ENCODE data around the gene THSD4. TPM values are rescaled to one million over a fixed set of nuclear protein-coding genes. Genes with fewer than 3 reads are reported as not detected.
A peak's percentile ranks its signal among the peaks of the same experiment; 100 is the strongest.

THSD4 gene
- total and polyA plus RNA-seq, 2 of the 4 experiments (the other 2 are of a cell fraction): 25.5 to 31.1 TPM

GRCh38 chr15:71715914-71716313 is 600.6 kb downstream of the THSD4 start:
- Histone ChIP-seq H3K4me3 (ENCODE audit: insufficient read depth, low read depth, low read length) (no peak overlapping the region), H2BK5ac (ENCODE audit: low read depth, low read length, poor library complexity, severe bottlenecking) (no peak overlapping the region), H3K27me3 (ENCODE audit: control insufficient read depth, insufficient read depth, low read length) (no peaks in the 10 kb centered on the region), H4K5ac (ENCODE audit: low read depth, low read length) (peak overlapping the region; percentile 42; the same call in 1 of the 2 replicates), H2AK5ac (ENCODE audit: low read depth, low read length) (peak overlapping the region; percentile 27; the same call in 1 of the 2 replicates), H4K91ac (ENCODE audit: insufficient read depth, low read depth, low read length) (no peak overlapping the region), H3K18ac (ENCODE audit: low read depth, low read length) (peak overlapping the region; percentile 23; the same call in 1 of the 2 replicates), H2BK15ac (ENCODE audit: low read depth, low read length) (no peak overlapping the region), H4K20me1 (ENCODE audit: insufficient read depth, low read length) (0 out of 2 replicates have a peak, but pooled peaks cover 3% of the 10 kb centered on the region), H3K56ac (ENCODE audit: extremely low read depth, insufficient read depth, low read length) (no peak overlapping the region), H2AFZ (replicated peaks; ENCODE audit: low read length, poor library complexity) (no peak overlapping the region), H3K9ac (ENCODE audit: low read depth, low read length) (no peak overlapping the region), H3K27ac (ENCODE audit: insufficient read depth, low read length) (peak overlapping the region; percentile 44; the same call in 1 of the 2 replicates), H3K9me3 (ENCODE audit: control insufficient read depth, insufficient read depth, low read length) (no peaks in the 10 kb centered on the region), H2BK120ac (ENCODE audit: low read depth, low read length) (no peak overlapping the region), H3K4ac (ENCODE audit: low read depth, low read length) (peak overlapping the region; percentile 15; the same call in 1 of the 2 replicates), H3K36me3 (ENCODE audit: control insufficient read depth, insufficient read depth, low read length) (no peaks in the 10 kb centered on the region), H2AK9ac (replicated peaks; ENCODE audit: low read depth, low read length, poor library complexity) (no peak overlapping the region), H3K9me1 (ENCODE audit: insufficient read depth, low read length) (peaks cover 13% of the 10 kb centered on the region), H3K79me1 (ENCODE audit: low read depth in 1 of 2, low read length in 2 of 2) (peaks cover 3 to 4% of the 10 kb centered on the region in 2 experiments; a peak in 1 of 4 replicates), H2BK20ac (ENCODE audit: low read depth, low read length) (no peak overlapping the region), H4K8ac (ENCODE audit: low read depth in 2 of 2, low read length in 2 of 2) (no peak overlapping the region), H3K4me2 (ENCODE audit: low read depth, low read length) (no peak overlapping the region), H3K14ac (replicated peaks; ENCODE audit: low read depth, low read length) (no peak overlapping the region), H3K4me1 (ENCODE audit: control insufficient read depth, insufficient read depth, low read length) (peaks cover 13% of the 10 kb centered on the region), H3K23ac (ENCODE audit: low read depth, low read length) (no peak overlapping the region)
- intact Hi-C loops (cut with micrococcal nuclease) (no loop called here), in situ Hi-C loops (cut with MboI; ENCODE audit: low sequenced_read_pairs) (no loop called here), dilution Hi-C loops (cut with HindIII; ENCODE audit: low sequenced_read_pairs, unreplicated experiment) (no loop called here)
- no peak for DNase-seq
- ChIA-PET CTCF (no interaction called here), POLR2A (ENCODE audit: unreplicated experiment) (no interaction called here)
- WGBS, 2 experiments (ENCODE audit: extremely low coverage in 2 of 2, insufficient read length in 1 of 2): 100% methylated on average over 1 of the region's 1 CpG; no CpG with 5 or more reads in 1 of the 2 experiments
- ATAC-seq (ENCODE audit: low read depth): no peak
- no peak for TF ChIP-seq USF2 (IDR thresholded peaks at IDR 0.05; ENCODE audit: low read depth, low read length)
- no peak for TF ChIP-seq RFX5 (IDR thresholded peaks at IDR 0.05; ENCODE audit: low read depth, low read length)
- TF ChIP-seq BHLHE40 (IDR thresholded peaks at IDR 0.05; ENCODE audit: low read depth, low read length): no peak
- no peak for TF ChIP-seq ELK1 (IDR thresholded peaks at IDR 0.05; ENCODE audit: borderline replicate concordance, low read depth, low read length)
- TF ChIP-seq CEBPB (IDR thresholded peaks at IDR 0.05; ENCODE audit: low read depth, low read length): no peak
- no peak for TF ChIP-seq CHD1 (IDR thresholded peaks at IDR 0.05; ENCODE audit: low read depth, low read length)
- no peak for TF ChIP-seq RAD21 (IDR thresholded peaks at IDR 0.05; ENCODE audit: low read length)
- no peak for TF ChIP-seq SMC3 (IDR thresholded peaks at IDR 0.05; ENCODE audit: low read depth, low read length)
- no peak for TF ChIP-seq NFE2L2 (IDR thresholded peaks at IDR 0.05; ENCODE audit: low read depth, low read length)
- TF ChIP-seq MXI1 (IDR thresholded peaks at IDR 0.05; ENCODE audit: borderline replicate concordance, low read depth, low read length): no peak
- TF ChIP-seq RCOR1 (IDR thresholded peaks at IDR 0.05; ENCODE audit: insufficient replicate concordance, low read length): no peak
- TF ChIP-seq MAZ (IDR thresholded peaks at IDR 0.05; ENCODE audit: borderline replicate concordance, low read depth, low read length): no peak
- TF ChIP-seq FOS (IDR thresholded peaks at IDR 0.05; ENCODE audit: low read depth, low read length): no peak
- TF ChIP-seq MAFK (IDR thresholded peaks at IDR 0.05; ENCODE audit: low read depth, low read length): no peak
- no peak for TF ChIP-seq CTCF (conservative IDR thresholded peaks at IDR 0.05; ENCODE audit: low read depth, low read length)
- TF ChIP-seq POLR2A (IDR thresholded peaks at IDR 0.05; ENCODE audit: low read depth, low read length): no peak
- BruUV-seq (replicated peaks): no TSS peak

All from IMR-90 (cell line).